HepG2 (cell line): ENCODE results near the gene ATP4A. TPM values are rescaled to one million over a fixed set of nuclear protein-coding genes. Genes with fewer than 3 reads are reported as not detected.

Experiments
- ATAC-seq: fragments of 200-7000 bp; cut with Tn5 transposase; 3 replicates; pipeline ENCODE4 v1.9.1; 2020; ENCODE audit warnings: mild to moderate bottlenecking, moderate library complexity
- BruUV-seq: library from RNA; stranded (reverse); fragments of 400-500 nt; replicated peaks from 2 replicates; lab custom pipeline; 2021; lab: Mats Ljungman, UMichigan
- CTCF ChIA-PET: fragments of 300-600 bp; formaldehyde crosslinking; extraction: SDS; loops from one replicate; lab custom pipeline; 2021; ENCODE audit warnings: low total read pairs, inconsistent platforms, low intra/inter-chr PET ratio; lab: Yijun Ruan, JAX
- POLR2A ChIA-PET: fragments of 350-600 bp; sonication (Branson Sonifier 250); formaldehyde crosslinking; loops from one replicate; lab custom pipeline; 2020; ENCODE audit warnings: antibody characterized with exemption, inconsistent platforms; lab: Yijun Ruan, JAX
- DNase-seq: peaks from one replicate; pipeline ENCODE4 v3.0.0-alpha.2; 2015; ENCODE audit warnings: low spot score
- FAIRE-seq: peaks from 3 replicates; lab custom pipeline; 2011; peaks lifted over from hg19 to GRCh38; lab: Jason Lieb, UNC
- H2AFZ ChIP-seq: one replicate; pipeline ENCODE4 v1.6.1; 2011; ENCODE audit warnings: low read length, inconsistent platforms
- H3K27ac ChIP-seq: fragments of 300-600 bp; 3 replicates; pipeline ENCODE4 v1.8.0; 2011; ENCODE audit warnings: mixed run types, mild to moderate bottlenecking, mixed read lengths, low read length, inconsistent platforms; ENCODE audit not compliant: insufficient read depth; ENCODE audit errors: extremely low read length
- H3K27me3 ChIP-seq, 2 experiments: fragments of 200-600 bp in 1 of 2; 2 replicates in 1 of 2; 3 replicates in 1 of 2; pipeline versions ENCODE4 v1.6.0 to v1.8.0; 2011; ENCODE audit warnings: low read length in 2 of 2, mild to moderate bottlenecking in 2 of 2, moderate library complexity in 2 of 2, inconsistent platforms in 1 of 2; ENCODE audit not compliant: insufficient read depth in 2 of 2, control insufficient read depth in 1 of 2
- H3K36me3 ChIP-seq, 2 experiments: fragments of 200-600 bp in 1 of 2; replicated peaks in 1 of 2; 2 replicates in 1 of 2; 3 replicates in 1 of 2; pipeline versions ENCODE4 v1.5.1 to v1.8.0; 2011; ENCODE audit warnings: low read length in 2 of 2, inconsistent platforms in 1 of 2; ENCODE audit not compliant: insufficient read depth in 2 of 2, control insufficient read depth in 1 of 2
- H3K4me1 ChIP-seq: 2 replicates; pipeline ENCODE4 v1.5.1; 2012; ENCODE audit warnings: low read length, inconsistent platforms; ENCODE audit not compliant: insufficient read depth
- H3K4me2 ChIP-seq: 2 replicates; pipeline ENCODE4 v1.6.0; 2011; ENCODE audit warnings: low read depth, low read length, inconsistent platforms
- H3K4me3 ChIP-seq, 3 experiments: fragments of 200-600 bp in 1 of 3; sonication (generic), shearing (Covaris generic) in 1 of 3; replicated peaks in 1 of 3; 2 replicates each; pipeline ENCODE4 v1.5.1; 2011 to 2016; ENCODE audit warnings: low read length in 3 of 3, inconsistent platforms in 2 of 3, low read depth in 2 of 3, mild to moderate bottlenecking in 2 of 3, control low read depth in 1 of 3, mixed read lengths in 1 of 3; ENCODE audit not compliant: insufficient read depth in 1 of 3
- H3K79me2 ChIP-seq: one replicate; pipeline ENCODE4 v1.6.1; 2011; ENCODE audit warnings: low read length, inconsistent platforms; ENCODE audit not compliant: insufficient read depth
- H3K9ac ChIP-seq: 2 replicates; pipeline ENCODE4 v1.6.0; 2011; ENCODE audit warnings: mild to moderate bottlenecking, low read depth, low read length, inconsistent platforms; ENCODE audit not compliant: insufficient read depth
- H3K9me3 ChIP-seq: 2 replicates; pipeline ENCODE4 v1.5.1; 2012; ENCODE audit warnings: mild to moderate bottlenecking, low read length
- H4K20me1 ChIP-seq: 2 replicates; pipeline ENCODE4 v1.6.0; 2011; ENCODE audit warnings: inconsistent platforms, mild to moderate bottlenecking, low read length, moderate library complexity; ENCODE audit not compliant: insufficient read depth
- HDAC2 ChIP-seq: sonication (generic); formaldehyde crosslinking; IDR thresholded peaks from 2 replicates; pipeline ENCODE4 v1.4.0; 2020; ENCODE audit warnings: missing genetic modification reagents
- MTF1 ChIP-seq: sonication (generic); formaldehyde crosslinking; IDR thresholded peaks from 2 replicates; pipeline ENCODE4 v1.5.0; 2020; ENCODE audit warnings: missing genetic modification reagents
- NFAT5 ChIP-seq: sonication (generic); formaldehyde crosslinking; IDR thresholded peaks from 2 replicates; pipeline ENCODE4 v1.4.0; 2020; ENCODE audit warnings: missing genetic modification reagents
- NFE2L2 ChIP-seq: fragments of 150-350 bp; IDR thresholded peaks from 2 replicates; pipeline ENCODE4 v1.6.1; 2014; ENCODE audit warnings: low read length
- SOX6 ChIP-seq, 2 experiments: fragments of 450-650 bp in 1 of 2; sonication (generic) in 1 of 2; formaldehyde crosslinking in 1 of 2; IDR thresholded peaks; 2 replicates each; pipeline versions ENCODE4 v1.4.0 to v1.6.1; 2017 to 2020; ENCODE audit warnings: antibody characterized with exemption in 1 of 2, mild to moderate bottlenecking in 1 of 2, missing genetic modification reagents in 1 of 2
- ZC3H13 ChIP-seq: sonication (generic); formaldehyde crosslinking; IDR thresholded peaks from 2 replicates; pipeline ENCODE4 v1.8.1; 2023; ENCODE audit warnings: mild to moderate bottlenecking, missing genetic modification reagents, moderate library complexity
- ZKSCAN5 ChIP-seq: sonication (generic); formaldehyde crosslinking; IDR thresholded peaks from 2 replicates; pipeline ENCODE4 v1.5.1; 2020; ENCODE audit warnings: mild to moderate bottlenecking, missing genetic modification reagents
- ZNF557 ChIP-seq: sonication (generic); formaldehyde crosslinking; IDR thresholded peaks from 2 replicates; pipeline ENCODE4 v1.4.0; 2020; ENCODE audit warnings: missing genetic modification reagents
- whole genome bisulfite sequencing: methylation state at CpG from one replicate; pipeline ENCODE4 v1.1.6; 2017; ENCODE audit warnings: low lambda C conversion rate; 5-methylcytosine and 5-hydroxymethylcytosine counted together
- in situ Hi-C: cut with HindIII; loops from 2 replicates; pipeline ENCODE4 v1.10.0; 2017; ENCODE audit warnings: low pct_unique_long_range_greater_than_20kb; ENCODE audit not compliant: extremely low pct_ligation_motif_present
- intact Hi-C: fragments of 100-400 bp; cut with micrococcal nuclease; formaldehyde crosslinking; loops from one replicate; pipeline ENCODE4 v1.10.0; 2022; ENCODE audit not compliant: unreplicated experiment
- polyA plus RNA-seq, 8 experiments: library from polyadenylated mRNA; depleted of rRNA in 3 of 8; stranded (reverse) in 7 of 8; unstranded in 1 of 8; fragments of >200 nt; fragmentation: Illumina TruSeq in 4 of 8; extraction: Trizol in 4 of 8; gene quantifications; 2 replicates each; pipeline versions ENCODE4 v1.2.1 to v1.2.3, GENCODE V29; 2011 to 2016; ENCODE audit warnings: low read depth in 4 of 8, missing spikeins in 1 of 8, mixed read lengths in 1 of 8; ENCODE audit not compliant: insufficient read depth in 1 of 8
- total RNA-seq, 5 experiments: library from RNA; depleted of rRNA; stranded (reverse); fragments of >200 nt; fragmentation: Illumina TruSeq; extraction: Trizol; gene quantifications; 2 replicates each; pipeline ENCODE4 v1.2.3, GENCODE V29; 2016; ENCODE audit warnings: low read depth in 1 of 5

The ATP4A gene
- total and polyA plus RNA-seq, 2 of the 13 experiments (the other 11 are each of a cell fraction or from before 2014, with no cell fraction given) = 0.08 to 0.11 TPM

GRCh38 chr19:35500611-35501010, 62.8 kb downstream of the ATP4A start:
- intact Hi-C loops = no loop called here
- ATAC-seq = no peak

More at GRCh38 chr19:35500611-35501010, 62.8 kb downstream of the ATP4A start:
- TF ChIP-seq ZKSCAN5 (CRISPR knock-in tag) = no peak
- no peak for TF ChIP-seq ZC3H13
- no peak for TF ChIP-seq HDAC2 (CRISPR knock-in tag)
- no peak for TF ChIP-seq NFAT5
- no peak for TF ChIP-seq SOX6 (IDR thresholded peaks at IDR 0.05)
- no peak for TF ChIP-seq SOX6 (CRISPR knock-in tag; IDR thresholded peaks at IDR 0.05)
- no peak for TF ChIP-seq ZNF557 (CRISPR knock-in tag)
- TF ChIP-seq MTF1 = no peak
- TF ChIP-seq NFE2L2 = no peak
- CTCF ChIA-PET = no interaction called here
- DNase-seq (no peak), FAIRE-seq (no peak)
- H3K27ac ChIP-seq = no peak overlapping the region
- POLR2A ChIA-PET = no interaction called here
- in situ Hi-C loops = no loop called here
- no peaks in the 10 kb centered on the region for H4K20me1 ChIP-seq
- no peak overlapping the region for H2AFZ ChIP-seq
- H3K36me3 ChIP-seq = peaks cover 3 to 15% of the 10 kb centered on the region in 2 experiments; a peak in 3 of 5 replicates
- H3K27me3 ChIP-seq = no peaks in the 10 kb centered on the region
- no peaks in the 10 kb centered on the region for H3K9me3 ChIP-seq
- H3K4me2 ChIP-seq = no peak overlapping the region
- BruUV-seq = no TSS peak
- H3K9ac ChIP-seq = no peak overlapping the region
- 94% methylated on average over 10 of the region's 10 CpGs for WGBS
- H3K79me2 ChIP-seq = no peaks in the 10 kb centered on the region
- peaks cover 7% of the 10 kb centered on the region for H3K4me1 ChIP-seq
- H3K4me3 ChIP-seq = no peak overlapping the region

Other genes with a start within 250 kb of the ATP4A start
- 0.49 and 0.71 TPM in 2 replicates for gene CD22, start 234.5 kb downstream of the ATP4A start, total RNA-seq (2016; rRNA removed; fragmentation: Illumina TruSeq; extraction: Trizol)
- 0.98 and 1.7 TPM in 2 replicates for gene CD22, start 234.5 kb downstream of the ATP4A start, polyA plus RNA-seq (2011; rRNA removed)
- not detected in 2 replicates for gene FFAR1, start 215.8 kb downstream of the ATP4A start, total RNA-seq (2016; rRNA removed; fragmentation: Illumina TruSeq; extraction: Trizol)
- not detected in 2 replicates for gene FFAR1, start 215.8 kb downstream of the ATP4A start, polyA plus RNA-seq (2011; rRNA removed)
- not detected in 2 replicates for gene FFAR3, start 205.2 kb downstream of the ATP4A start, total RNA-seq (2016; rRNA removed; fragmentation: Illumina TruSeq; extraction: Trizol)
- gene FFAR3, start 205.2 kb downstream of the ATP4A start, polyA plus RNA-seq (2011; rRNA removed) = not detected in 2 replicates
- not detected in 2 replicates for gene GPR42, start 192.6 kb downstream of the ATP4A start, total RNA-seq (2016; rRNA removed; fragmentation: Illumina TruSeq; extraction: Trizol)
- not detected in 2 replicates for gene GPR42, start 192.6 kb downstream of the ATP4A start, polyA plus RNA-seq (2011; rRNA removed)
- gene FFAR2, start 115.4 kb downstream of the ATP4A start, total RNA-seq (2016; rRNA removed; fragmentation: Illumina TruSeq; extraction: Trizol) = not detected in 2 replicates
- gene FFAR2, start 115.4 kb downstream of the ATP4A start, polyA plus RNA-seq (2011; rRNA removed) = 0.12 and 0.30 TPM in 2 replicates
- gene KRTDAP, start 73.2 kb downstream of the ATP4A start, total RNA-seq (2016; rRNA removed; fragmentation: Illumina TruSeq; extraction: Trizol) = 0.86 TPM in 1 of 2 replicates, not detected in the other
- gene KRTDAP, start 73.2 kb downstream of the ATP4A start, polyA plus RNA-seq (2011; rRNA removed) = 0.67 and 1.5 TPM in 2 replicates
- gene DMKN, start 50.0 kb downstream of the ATP4A start, total RNA-seq (2016; rRNA removed; fragmentation: Illumina TruSeq; extraction: Trizol) = 57.0 and 57.1 TPM in 2 replicates
- gene DMKN, start 50.0 kb downstream of the ATP4A start, polyA plus RNA-seq (2011; rRNA removed) = 50.8 and 71.8 TPM in 2 replicates
- not detected in 2 replicates for gene SBSN, start 35.3 kb downstream of the ATP4A start, total RNA-seq (2016; rRNA removed; fragmentation: Illumina TruSeq; extraction: Trizol)
- not detected in 2 replicates for gene SBSN, start 35.3 kb downstream of the ATP4A start, polyA plus RNA-seq (2011; rRNA removed)
- gene GAPDHS, start 30.2 kb downstream of the ATP4A start, total RNA-seq (2016; rRNA removed; fragmentation: Illumina TruSeq; extraction: Trizol) = not detected in 2 replicates
- gene GAPDHS, start 30.2 kb downstream of the ATP4A start, polyA plus RNA-seq (2011; rRNA removed) = 0.09 TPM in 1 of 2 replicates, not detected in the other
- 85.8 and 141 TPM in 2 replicates for gene TMEM147, start 18.0 kb downstream of the ATP4A start, total RNA-seq (2016; rRNA removed; fragmentation: Illumina TruSeq; extraction: Trizol)
- 176 and 188 TPM in 2 replicates for gene TMEM147, start 18.0 kb downstream of the ATP4A start, polyA plus RNA-seq (2011; rRNA removed)
- not detected in 2 replicates for gene PMIS2, start 22.5 kb upstream of the ATP4A start, total RNA-seq (2016; rRNA removed; fragmentation: Illumina TruSeq; extraction: Trizol)
- not detected in 2 replicates for gene PMIS2, start 22.5 kb upstream of the ATP4A start, polyA plus RNA-seq (2011; rRNA removed)
- 9.2 and 17.7 TPM in 2 replicates for gene HAUS5, start 49.1 kb upstream of the ATP4A start, total RNA-seq (2016; rRNA removed; fragmentation: Illumina TruSeq; extraction: Trizol)
- gene HAUS5, start 49.1 kb upstream of the ATP4A start, polyA plus RNA-seq (2011; rRNA removed) = 10.3 and 11.1 TPM in 2 replicates
- 49.7 and 55.3 TPM in 2 replicates for gene RBM42, start 65.4 kb upstream of the ATP4A start, total RNA-seq (2016; rRNA removed; fragmentation: Illumina TruSeq; extraction: Trizol)
- 27.2 and 30.6 TPM in 2 replicates for gene RBM42, start 65.4 kb upstream of the ATP4A start, polyA plus RNA-seq (2011; rRNA removed)
- gene ETV2, start 78.1 kb upstream of the ATP4A start, total RNA-seq (2016; rRNA removed; fragmentation: Illumina TruSeq; extraction: Trizol) = 0.20 and 0.46 TPM in 2 replicates
- 0.07 and 0.18 TPM in 2 replicates for gene ETV2, start 78.1 kb upstream of the ATP4A start, polyA plus RNA-seq (2011; rRNA removed)
- gene COX6B1, start 84.7 kb upstream of the ATP4A start, total RNA-seq (2016; rRNA removed; fragmentation: Illumina TruSeq; extraction: Trizol) = 487 and 598 TPM in 2 replicates
- 469 and 481 TPM in 2 replicates for gene COX6B1, start 84.7 kb upstream of the ATP4A start, polyA plus RNA-seq (2011; rRNA removed)
- gene UPK1A, start 102.9 kb upstream of the ATP4A start, total RNA-seq (2016; rRNA removed; fragmentation: Illumina TruSeq; extraction: Trizol) = not detected in 2 replicates
- gene UPK1A, start 102.9 kb upstream of the ATP4A start, polyA plus RNA-seq (2011; rRNA removed) = 2.5 and 2.9 TPM in 2 replicates
- not detected in 2 replicates for gene ZBTB32, start 140.9 kb upstream of the ATP4A start, total RNA-seq (2016; rRNA removed; fragmentation: Illumina TruSeq; extraction: Trizol)
- not detected in 2 replicates for gene ZBTB32, start 140.9 kb upstream of the ATP4A start, polyA plus RNA-seq (2011; rRNA removed)
- 6.2 TPM in 2 replicates for gene KMT2B, start 154.3 kb upstream of the ATP4A start, total RNA-seq (2016; rRNA removed; fragmentation: Illumina TruSeq; extraction: Trizol)
- gene KMT2B, start 154.3 kb upstream of the ATP4A start, polyA plus RNA-seq (2011; rRNA removed) = 16.9 and 19.2 TPM in 2 replicates
- 3.4 and 5.4 TPM in 2 replicates for gene IGFLR1, start 178.8 kb upstream of the ATP4A start, total RNA-seq (2016; rRNA removed; fragmentation: Illumina TruSeq; extraction: Trizol)
- gene IGFLR1, start 178.8 kb upstream of the ATP4A start, polyA plus RNA-seq (2011; rRNA removed) = 7.4 and 8.9 TPM in 2 replicates
- gene U2AF1L4, start 181.8 kb upstream of the ATP4A start, total RNA-seq (2016; rRNA removed; fragmentation: Illumina TruSeq; extraction: Trizol) = 4.7 and 7.9 TPM in 2 replicates
- gene U2AF1L4, start 181.8 kb upstream of the ATP4A start, polyA plus RNA-seq (2011; rRNA removed) = 14.2 and 15.4 TPM in 2 replicates
- 20.0 and 34.2 TPM in 2 replicates for gene PSENEN, start 182.0 kb upstream of the ATP4A start, total RNA-seq (2016; rRNA removed; fragmentation: Illumina TruSeq; extraction: Trizol)
- 16.9 and 22.6 TPM in 2 replicates for gene PSENEN, start 182.0 kb upstream of the ATP4A start, polyA plus RNA-seq (2011; rRNA removed)
- 3.5 and 6.3 TPM in 2 replicates for gene LIN37, start 184.9 kb upstream of the ATP4A start, total RNA-seq (2016; rRNA removed; fragmentation: Illumina TruSeq; extraction: Trizol)
- gene LIN37, start 184.9 kb upstream of the ATP4A start, polyA plus RNA-seq (2011; rRNA removed) = 8.7 and 8.9 TPM in 2 replicates
- not detected in 2 replicates for gene HSPB6, start 193.4 kb upstream of the ATP4A start, total RNA-seq (2016; rRNA removed; fragmentation: Illumina TruSeq; extraction: Trizol)
- 0.08 and 0.18 TPM in 2 replicates for gene HSPB6, start 193.4 kb upstream of the ATP4A start, polyA plus RNA-seq (2011; rRNA removed)
- 4.5 and 5.7 TPM in 2 replicates for gene PROSER3, start 194.5 kb upstream of the ATP4A start, total RNA-seq (2016; rRNA removed; fragmentation: Illumina TruSeq; extraction: Trizol)
- 5.1 and 6.2 TPM in 2 replicates for gene PROSER3, start 194.5 kb upstream of the ATP4A start, polyA plus RNA-seq (2011; rRNA removed)
- gene ARHGAP33, start 211.9 kb upstream of the ATP4A start, total RNA-seq (2016; rRNA removed; fragmentation: Illumina TruSeq; extraction: Trizol) = 0.83 and 1.3 TPM in 2 replicates
- 2.7 and 4.1 TPM in 2 replicates for gene ARHGAP33, start 211.9 kb upstream of the ATP4A start, polyA plus RNA-seq (2011; rRNA removed)
- 42.0 and 86.7 TPM in 2 replicates for gene PRODH2, start 249.2 kb upstream of the ATP4A start, total RNA-seq (2016; rRNA removed; fragmentation: Illumina TruSeq; extraction: Trizol)
- 118 and 171 TPM in 2 replicates for gene PRODH2, start 249.2 kb upstream of the ATP4A start, polyA plus RNA-seq (2011; rRNA removed)